Neural cell (in vitro differentiated cells): ENCODE measurements around the gene GMDS.

ENCODE experiments used
- EP300 ChIP-seq: fragments of 450-650 bp; conservative IDR thresholded peaks from 2 replicates; pipeline ENCODE4 v1.6.1; 2014; ENCODE audit warnings: antibody characterized with exemption, mild to moderate bottlenecking, moderate library complexity; ENCODE audit not compliant: poor library complexity, severe bottlenecking
- EZH2 ChIP-seq: fragments of 200-600, 300-800 bp; shearing (Covaris generic), sonication (generic); IDR thresholded peaks from 2 replicates; pipeline ENCODE4 v1.6.1; 2014; ENCODE audit warnings: antibody characterized with exemption, low read length, borderline replicate concordance, mild to moderate bottlenecking; ENCODE audit not compliant: insufficient read depth, poor library complexity, severe bottlenecking
- MXI1 ChIP-seq: fragments of 450-650 bp; conservative IDR thresholded peaks from 2 replicates; pipeline ENCODE4 v1.6.1; 2014; ENCODE audit warnings: antibody characterized with exemption, mild to moderate bottlenecking; ENCODE audit not compliant: poor library complexity, severe bottlenecking
- POLR2AphosphoS5 ChIP-seq: IDR thresholded peaks from 2 replicates; pipeline ENCODE4 v1.6.1; 2012
- RAD21 ChIP-seq: fragments of 450-650 bp; conservative IDR thresholded peaks from 2 replicates; pipeline ENCODE4 v1.6.1; 2014; ENCODE audit warnings: antibody characterized with exemption, mild to moderate bottlenecking, moderate library complexity
- SMC3 ChIP-seq: fragments of 450-650 bp; conservative IDR thresholded peaks from 2 replicates; pipeline ENCODE4 v1.6.1; 2014; ENCODE audit warnings: antibody characterized with exemption, mild to moderate bottlenecking, moderate library complexity; ENCODE audit not compliant: poor library complexity
- TAF1 ChIP-seq: IDR thresholded peaks from 2 replicates; pipeline ENCODE4 v1.6.1; 2012; ENCODE audit warnings: low read depth
- TF ChIP-seq, protein P1 (sequence below): fragments of 450-650 bp; IDR thresholded peaks from 2 replicates; pipeline ENCODE4 v1.5.1; 2014; ENCODE audit warnings: antibody characterized with exemption, mild to moderate bottlenecking, moderate library complexity; ENCODE audit not compliant: poor library complexity, severe bottlenecking
- TF ChIP-seq, protein P2 (sequence below): IDR thresholded peaks from 2 replicates; pipeline ENCODE4 v1.6.1; 2012; ENCODE audit warnings: borderline replicate concordance

DNA sequence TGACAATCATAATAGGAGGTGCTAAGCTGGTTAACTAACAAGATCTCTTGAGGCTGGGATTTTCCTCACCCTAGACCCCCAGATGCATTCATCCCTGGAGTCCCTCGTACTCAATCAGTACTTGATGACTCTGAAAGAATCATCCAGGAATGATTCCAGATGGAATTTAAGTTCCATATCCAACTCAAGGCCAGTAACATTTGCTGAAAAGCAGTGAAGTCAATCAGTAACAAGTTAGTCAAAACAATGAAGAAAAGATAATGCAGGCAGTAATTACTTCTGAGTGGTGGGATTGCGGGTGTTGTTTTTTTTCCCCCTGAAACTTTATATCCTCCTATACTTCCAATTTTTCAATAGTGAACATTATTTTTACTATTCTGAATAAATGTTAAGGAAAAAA lies 18.6 kb downstream of the GMDS start:
- TF ChIP-seq, protein P1, sequence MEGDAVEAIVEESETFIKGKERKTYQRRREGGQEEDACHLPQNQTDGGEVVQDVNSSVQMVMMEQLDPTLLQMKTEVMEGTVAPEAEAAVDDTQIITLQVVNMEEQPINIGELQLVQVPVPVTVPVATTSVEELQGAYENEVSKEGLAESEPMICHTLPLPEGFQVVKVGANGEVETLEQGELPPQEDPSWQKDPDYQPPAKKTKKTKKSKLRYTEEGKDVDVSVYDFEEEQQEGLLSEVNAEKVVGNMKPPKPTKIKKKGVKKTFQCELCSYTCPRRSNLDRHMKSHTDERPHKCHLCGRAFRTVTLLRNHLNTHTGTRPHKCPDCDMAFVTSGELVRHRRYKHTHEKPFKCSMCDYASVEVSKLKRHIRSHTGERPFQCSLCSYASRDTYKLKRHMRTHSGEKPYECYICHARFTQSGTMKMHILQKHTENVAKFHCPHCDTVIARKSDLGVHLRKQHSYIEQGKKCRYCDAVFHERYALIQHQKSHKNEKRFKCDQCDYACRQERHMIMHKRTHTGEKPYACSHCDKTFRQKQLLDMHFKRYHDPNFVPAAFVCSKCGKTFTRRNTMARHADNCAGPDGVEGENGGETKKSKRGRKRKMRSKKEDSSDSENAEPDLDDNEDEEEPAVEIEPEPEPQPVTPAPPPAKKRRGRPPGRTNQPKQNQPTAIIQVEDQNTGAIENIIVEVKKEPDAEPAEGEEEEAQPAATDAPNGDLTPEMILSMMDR: no peak
- no peak for TF ChIP-seq EZH2
- TF ChIP-seq MXI1: no peak
- TF ChIP-seq POLR2AphosphoS5: no peak
- TF ChIP-seq RAD21: no peak
- no peak for TF ChIP-seq EP300
- TF ChIP-seq, protein P2, sequence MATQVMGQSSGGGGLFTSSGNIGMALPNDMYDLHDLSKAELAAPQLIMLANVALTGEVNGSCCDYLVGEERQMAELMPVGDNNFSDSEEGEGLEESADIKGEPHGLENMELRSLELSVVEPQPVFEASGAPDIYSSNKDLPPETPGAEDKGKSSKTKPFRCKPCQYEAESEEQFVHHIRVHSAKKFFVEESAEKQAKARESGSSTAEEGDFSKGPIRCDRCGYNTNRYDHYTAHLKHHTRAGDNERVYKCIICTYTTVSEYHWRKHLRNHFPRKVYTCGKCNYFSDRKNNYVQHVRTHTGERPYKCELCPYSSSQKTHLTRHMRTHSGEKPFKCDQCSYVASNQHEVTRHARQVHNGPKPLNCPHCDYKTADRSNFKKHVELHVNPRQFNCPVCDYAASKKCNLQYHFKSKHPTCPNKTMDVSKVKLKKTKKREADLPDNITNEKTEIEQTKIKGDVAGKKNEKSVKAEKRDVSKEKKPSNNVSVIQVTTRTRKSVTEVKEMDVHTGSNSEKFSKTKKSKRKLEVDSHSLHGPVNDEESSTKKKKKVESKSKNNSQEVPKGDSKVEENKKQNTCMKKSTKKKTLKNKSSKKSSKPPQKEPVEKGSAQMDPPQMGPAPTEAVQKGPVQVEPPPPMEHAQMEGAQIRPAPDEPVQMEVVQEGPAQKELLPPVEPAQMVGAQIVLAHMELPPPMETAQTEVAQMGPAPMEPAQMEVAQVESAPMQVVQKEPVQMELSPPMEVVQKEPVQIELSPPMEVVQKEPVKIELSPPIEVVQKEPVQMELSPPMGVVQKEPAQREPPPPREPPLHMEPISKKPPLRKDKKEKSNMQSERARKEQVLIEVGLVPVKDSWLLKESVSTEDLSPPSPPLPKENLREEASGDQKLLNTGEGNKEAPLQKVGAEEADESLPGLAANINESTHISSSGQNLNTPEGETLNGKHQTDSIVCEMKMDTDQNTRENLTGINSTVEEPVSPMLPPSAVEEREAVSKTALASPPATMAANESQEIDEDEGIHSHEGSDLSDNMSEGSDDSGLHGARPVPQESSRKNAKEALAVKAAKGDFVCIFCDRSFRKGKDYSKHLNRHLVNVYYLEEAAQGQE: no peak
- TF ChIP-seq SMC3: no peak
- no peak for TF ChIP-seq TAF1
